CD4-positive, CD25-positive, alpha-beta regulatory T cell (primary cell): ENCODE results near the gene SH3GL2. TPM values are rescaled to one million over a fixed set of nuclear protein-coding genes. Genes with fewer than 3 reads are reported as not detected.

Source experiments
- ATAC-seq, 2 donors: fragments of 150-1000 bp; cut with Tn5 transposase; one replicate each; pipeline ENCODE4 v1.10.0; 2021; ENCODE audit warnings: low read depth in 2 of 2, moderate number of reproducible peaks in 2 of 2, moderate library complexity in 1 of 2
- DNase-seq, 3 donors: peaks; one replicate each; pipeline versions ENCODE4 v3.0.0 to v3.0.0-alpha.2; 2012 to 2022; ENCODE audit warnings: mixed read lengths in 1 of 3
- H3K27ac ChIP-seq: one replicate; pipeline ENCODE4 v1.7.0; 2013; ENCODE audit warnings: mild to moderate bottlenecking, low read length; ENCODE audit not compliant: insufficient read depth, poor library complexity, severe bottlenecking
- H3K27me3 ChIP-seq: one replicate; pipeline ENCODE4 v1.7.0; 2013; ENCODE audit warnings: low read length; ENCODE audit not compliant: control insufficient read depth, insufficient read depth
- H3K36me3 ChIP-seq: one replicate; pipeline ENCODE4 v1.7.0; 2013; ENCODE audit warnings: mild to moderate bottlenecking, low read length, moderate library complexity; ENCODE audit not compliant: control insufficient read depth, insufficient read depth
- H3K4me1 ChIP-seq: 2 replicates; pipeline ENCODE4 v1.7.0; 2013; ENCODE audit warnings: mild to moderate bottlenecking, low read length; ENCODE audit not compliant: insufficient read depth, control insufficient read depth, poor library complexity, severe bottlenecking
- H3K4me3 ChIP-seq: one replicate; pipeline ENCODE4 v1.7.0; 2013; ENCODE audit warnings: low read depth, mild to moderate bottlenecking, low read length, moderate library complexity
- H3K9me3 ChIP-seq, 2 experiments: 1 replicate in 1 of 2; 2 replicates in 1 of 2; pipeline ENCODE4 v1.7.0; 2013; ENCODE audit warnings: low read length in 2 of 2, mild to moderate bottlenecking in 1 of 2, moderate library complexity in 1 of 2; ENCODE audit not compliant: control insufficient read depth in 2 of 2
- H3K27ac Mint-ChIP-seq, 3 donors: one replicate each; pipeline ENCODE4 v1.8.0; 2020 to 2022; ENCODE audit warnings: mild to moderate bottlenecking in 3 of 3, mixed read lengths in 3 of 3, moderate library complexity in 2 of 3
- H3K27me3 Mint-ChIP-seq: one replicate; pipeline ENCODE4 v1.8.0; 2022; ENCODE audit warnings: mild to moderate bottlenecking, mixed read lengths
- H3K36me3 Mint-ChIP-seq: one replicate; pipeline ENCODE4 v1.8.0; 2020; ENCODE audit warnings: mixed read lengths
- H3K4me1 Mint-ChIP-seq, 4 donors: one replicate each; pipeline ENCODE4 v1.8.0; 2020 to 2022; ENCODE audit warnings: mixed read lengths in 4 of 4, mild to moderate bottlenecking in 1 of 4
- H3K4me3 Mint-ChIP-seq, 4 donors: one replicate each; pipeline ENCODE4 v1.8.0; 2020 to 2022; ENCODE audit warnings: mild to moderate bottlenecking in 4 of 4, mixed read lengths in 4 of 4, moderate library complexity in 3 of 4
- H3K9me3 Mint-ChIP-seq, 7 donors: one replicate each; pipeline ENCODE4 v1.8.0; 2020 to 2022; ENCODE audit warnings: mixed read lengths in 7 of 7, mild to moderate bottlenecking in 3 of 7, moderate library complexity in 2 of 7
- polyA plus RNA-seq, 4 donors: library from polyadenylated mRNA; unstranded; fragments of 300-500 nt; fragmentation: Illumina TruSeq; gene quantifications; one replicate each; pipeline ENCODE4 v1.2.3, GENCODE V29; 2021
- total RNA-seq: library from RNA; stranded (reverse); gene quantifications from one replicate; pipeline ENCODE4 v1.2.3, GENCODE V29; 2022

Gene SH3GL2
- total and polyA plus RNA-seq, 5 donors from 2014 or later: not detected

DNA sequence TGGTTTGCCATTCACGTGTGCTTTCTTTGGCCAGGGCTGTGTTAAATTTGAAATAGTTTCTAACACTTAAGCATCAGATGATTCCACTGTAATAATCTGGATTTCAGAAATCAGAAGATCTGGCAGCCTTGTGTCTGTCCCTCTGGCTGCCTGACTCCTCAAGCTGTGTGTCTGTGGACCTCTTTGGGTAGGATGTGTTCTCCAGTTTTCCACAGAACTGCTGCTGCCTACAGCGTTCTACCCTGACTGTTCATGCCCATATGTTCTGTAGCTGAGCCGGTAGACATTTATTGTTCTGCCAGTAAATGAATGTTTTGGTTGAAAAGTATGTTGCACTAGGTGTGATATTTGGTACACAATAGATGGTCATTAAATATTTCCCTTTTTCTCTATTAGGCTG, 81.3 kb downstream of the SH3GL2 start:
- no peaks in the 10 kb centered on the region for H3K36me3 Mint-ChIP-seq
- H3K36me3 ChIP-seq: no peaks in the 10 kb centered on the region
- H3K4me1 Mint-ChIP-seq: no peaks in the 10 kb centered on the region
- H3K4me1 ChIP-seq: no peaks in the 10 kb centered on the region
- H3K27ac Mint-ChIP-seq: no peak overlapping the region
- DNase-seq (no peak), ATAC-seq (no peak)
- no peaks in the 10 kb centered on the region for H3K27me3 ChIP-seq
- no peak overlapping the region for H3K4me3 Mint-ChIP-seq
- no peaks in the 10 kb centered on the region for H3K27me3 Mint-ChIP-seq
- no peak overlapping the region for H3K27ac ChIP-seq
- no peak overlapping the region for H3K4me3 ChIP-seq
- H3K9me3 ChIP-seq: no peaks in the 10 kb centered on the region
- H3K9me3 Mint-ChIP-seq: peaks cover 0 to 5% (median 0%) of the 10 kb centered on the region in 7 donors

DNA sequence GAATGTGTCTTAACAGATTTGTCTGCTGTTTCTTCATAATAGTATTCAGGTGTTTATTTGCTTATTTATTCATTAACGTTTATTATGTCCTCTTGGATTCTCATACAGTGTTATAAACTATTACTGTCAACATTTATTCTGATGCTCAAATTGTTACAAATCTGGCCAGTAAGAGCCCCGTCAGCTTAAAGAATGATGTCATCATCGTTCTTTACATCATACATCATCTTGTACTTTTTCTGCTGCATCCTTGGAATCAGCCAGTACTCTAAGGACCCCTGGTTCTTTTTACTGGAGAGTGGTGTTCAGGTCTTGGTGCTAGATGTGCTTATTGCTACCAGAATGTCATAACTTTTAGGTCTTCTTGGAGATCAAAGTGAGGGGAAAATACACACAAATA, 86.6 kb downstream of the SH3GL2 start:
- Mint-ChIP-seq H3K4me3 (no peak overlapping the region), H3K36me3 (no peaks in the 10 kb centered on the region), H3K4me1 (no peaks in the 10 kb centered on the region), H3K9me3 (peaks cover 0 to 5% (median 0%) of the 10 kb centered on the region in 7 donors), H3K27ac (no peak overlapping the region), H3K27me3 (no peaks in the 10 kb centered on the region)
- Histone ChIP-seq H3K27me3 (no peaks in the 10 kb centered on the region), H3K27ac (no peak overlapping the region), H3K36me3 (no peaks in the 10 kb centered on the region), H3K9me3 (no peaks in the 10 kb centered on the region), H3K4me3 (no peak overlapping the region), H3K4me1 (no peaks in the 10 kb centered on the region)
- ATAC-seq: no peak
- no peak for DNase-seq

DNA sequence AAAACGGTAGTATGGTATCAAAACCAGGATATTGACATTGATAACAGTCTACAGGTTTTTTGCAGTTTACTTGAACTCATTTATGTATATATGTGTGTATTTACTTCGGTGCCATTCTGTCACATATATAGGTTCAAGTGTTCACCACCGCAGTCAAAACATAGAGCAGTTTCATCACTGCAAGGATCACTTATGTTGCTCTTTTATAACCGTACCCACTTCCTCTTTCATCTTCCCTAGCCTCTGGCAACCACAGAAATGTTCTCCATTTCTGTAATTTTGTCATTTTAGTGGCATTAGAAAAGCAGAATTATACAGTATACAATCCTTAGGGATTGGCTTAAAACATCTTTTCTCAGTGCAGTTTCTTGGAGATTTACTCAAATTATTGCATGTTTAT, 90.3 kb downstream of the SH3GL2 start:
- H3K4me1 Mint-ChIP-seq: no peaks in the 10 kb centered on the region
- H3K4me3 ChIP-seq: no peak overlapping the region
- H3K27ac Mint-ChIP-seq: no peak overlapping the region
- peaks cover 0 to 5% of the 10 kb centered on the region in 2 experiments for H3K9me3 ChIP-seq
- no peaks in the 10 kb centered on the region for H3K27me3 Mint-ChIP-seq
- H3K4me1 ChIP-seq: no peaks in the 10 kb centered on the region
- ATAC-seq: no peak
- H3K36me3 ChIP-seq: no peaks in the 10 kb centered on the region
- DNase-seq: no peak
- no peaks in the 10 kb centered on the region for H3K27me3 ChIP-seq
- peaks cover 0 to 12% (median 5%) of the 10 kb centered on the region in 7 donors for H3K9me3 Mint-ChIP-seq
- H3K27ac ChIP-seq: no peak overlapping the region
- H3K36me3 Mint-ChIP-seq: no peaks in the 10 kb centered on the region
- no peak overlapping the region for H3K4me3 Mint-ChIP-seq

GRCh38 chr9:17682684-17683083, 103.8 kb downstream of the SH3GL2 start:
- Histone ChIP-seq H3K4me3 (no peak overlapping the region), H3K27me3 (no peaks in the 10 kb centered on the region), H3K36me3 (no peaks in the 10 kb centered on the region), H3K4me1 (no peaks in the 10 kb centered on the region), H3K9me3 (peaks cover 0 to 2% of the 10 kb centered on the region in 2 experiments), H3K27ac (no peak overlapping the region)
- Mint-ChIP-seq H3K36me3 (no peaks in the 10 kb centered on the region), H3K9me3 (peaks cover 0 to 22% (median 8%) of the 10 kb centered on the region in 7 donors), H3K27me3 (no peaks in the 10 kb centered on the region), H3K4me3 (no peak overlapping the region), H3K4me1 (no peaks in the 10 kb centered on the region), H3K27ac (no peak overlapping the region)
- ATAC-seq (no peak), DNase-seq (no peak)

DNA sequence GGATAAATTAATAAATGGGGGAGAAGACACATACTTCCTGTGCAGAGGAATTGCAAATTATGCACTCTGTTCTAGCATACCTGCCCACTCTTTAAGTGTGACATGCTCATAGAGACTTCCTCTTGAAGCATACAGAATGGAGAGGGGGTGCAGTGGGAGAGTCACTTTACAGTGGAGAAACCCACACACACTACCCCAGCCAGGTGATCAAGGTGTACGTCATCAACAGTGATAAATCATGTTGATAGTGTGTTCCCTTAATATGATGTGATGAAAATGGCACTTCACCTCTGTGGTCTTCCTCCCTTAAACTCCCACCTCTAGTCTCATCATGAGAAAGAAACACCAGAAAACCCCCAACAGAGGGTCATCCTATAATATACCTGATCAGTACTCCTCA, 110.0 kb downstream of the SH3GL2 start:
- Histone ChIP-seq H3K36me3 (no peaks in the 10 kb centered on the region), H3K27me3 (no peaks in the 10 kb centered on the region), H3K27ac (no peak overlapping the region), H3K4me3 (no peak overlapping the region), H3K4me1 (no peaks in the 10 kb centered on the region), H3K9me3 (no peaks in the 10 kb centered on the region)
- DNase-seq (no peak), ATAC-seq (no peak)
- H3K4me1 Mint-ChIP-seq: no peaks in the 10 kb centered on the region
- no peaks in the 10 kb centered on the region for H3K27me3 Mint-ChIP-seq
- H3K36me3 Mint-ChIP-seq: no peaks in the 10 kb centered on the region
- no peak overlapping the region for H3K4me3 Mint-ChIP-seq
- no peak overlapping the region for H3K27ac Mint-ChIP-seq
- peaks cover 0 to 18% (median 4%) of the 10 kb centered on the region in 7 donors for H3K9me3 Mint-ChIP-seq

- Mint-ChIP-seq H3K36me3 (no peaks in the 10 kb centered on the region), H3K27ac (no peak overlapping the region), H3K27me3 (no peaks in the 10 kb centered on the region), H3K9me3 (peaks cover 0 to 7% (median 0%) of the 10 kb centered on the region in 7 donors), H3K4me3 (no peak overlapping the region), H3K4me1 (no peaks in the 10 kb centered on the region)
- no peaks in the 10 kb centered on the region for H3K4me1 ChIP-seq
- H3K36me3 ChIP-seq: no peaks in the 10 kb centered on the region
- H3K4me3 ChIP-seq: no peak overlapping the region
- DNase-seq (no peak), ATAC-seq (no peak)
- no peaks in the 10 kb centered on the region for H3K9me3 ChIP-seq
- H3K27ac ChIP-seq: no peak overlapping the region
- H3K27me3 ChIP-seq: no peaks in the 10 kb centered on the region
These were observed 115.5 kb downstream of the SH3GL2 start for GRCh38 chr9:17694336-17694735.

DNA sequence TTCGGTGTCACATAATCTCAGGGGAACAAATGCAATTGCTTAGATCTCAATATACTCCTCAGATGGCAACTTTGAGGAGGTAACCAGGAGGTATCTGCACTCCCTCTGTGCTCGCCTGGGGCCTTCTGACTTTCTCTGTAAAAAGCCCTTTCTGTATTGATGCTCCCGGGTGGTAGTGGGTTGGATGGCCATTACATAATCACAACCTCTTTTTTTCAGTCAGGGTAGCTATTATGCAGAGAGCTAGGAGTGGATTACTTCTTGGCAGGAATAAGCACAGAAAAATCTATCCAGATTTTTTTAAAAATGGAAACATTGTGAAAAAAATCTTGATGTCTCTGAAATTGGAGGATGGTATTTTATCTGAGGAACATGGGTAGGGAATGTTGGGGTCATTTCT, 116.6 kb downstream of the SH3GL2 start:
- H3K27ac ChIP-seq: no peak overlapping the region
- no peaks in the 10 kb centered on the region for H3K27me3 ChIP-seq
- H3K4me3 ChIP-seq: no peak overlapping the region
- H3K9me3 Mint-ChIP-seq: peaks cover 0 to 9% (median 2%) of the 10 kb centered on the region in 7 donors
- H3K4me1 ChIP-seq: no peaks in the 10 kb centered on the region
- no peaks in the 10 kb centered on the region for H3K9me3 ChIP-seq
- no peaks in the 10 kb centered on the region for H3K36me3 Mint-ChIP-seq
- no peak for ATAC-seq
- H3K27ac Mint-ChIP-seq: no peak overlapping the region
- H3K27me3 Mint-ChIP-seq: no peaks in the 10 kb centered on the region
- H3K4me1 Mint-ChIP-seq: no peaks in the 10 kb centered on the region
- no peaks in the 10 kb centered on the region for H3K36me3 ChIP-seq
- no peak overlapping the region for H3K4me3 Mint-ChIP-seq
- DNase-seq: no peak

DNA sequence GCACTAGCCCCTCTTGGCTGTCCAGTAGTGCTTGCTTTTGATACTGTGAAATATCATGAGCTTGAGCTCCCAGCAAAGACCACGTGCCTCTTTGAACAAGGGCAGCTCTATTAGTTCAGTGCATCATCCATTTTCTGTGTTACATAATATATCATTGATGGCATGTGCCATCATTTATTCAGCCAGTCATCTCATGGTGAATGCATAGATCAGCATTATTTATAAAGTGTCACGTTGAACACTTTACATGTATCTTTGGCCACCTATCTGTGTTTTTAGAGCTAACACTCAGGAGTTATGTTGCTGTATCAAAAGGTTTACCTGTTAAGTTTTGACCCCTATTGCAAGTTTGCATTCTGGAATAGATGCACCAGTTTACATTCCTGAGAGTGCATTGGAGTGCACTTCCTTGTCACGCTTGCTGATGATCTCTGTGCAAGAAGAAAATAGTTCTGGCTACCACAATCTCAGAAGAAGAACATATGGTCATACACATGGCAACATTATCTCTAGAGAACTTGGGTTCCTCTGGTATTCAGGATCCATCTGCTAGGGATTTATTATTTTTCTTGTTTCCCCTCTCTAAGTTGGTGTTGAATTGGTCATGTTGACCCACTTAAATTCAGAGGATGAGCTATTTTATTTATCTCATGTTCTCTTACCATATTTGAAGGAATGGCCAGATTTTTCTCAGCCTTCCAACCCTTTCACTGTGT, 120.9 kb downstream of the SH3GL2 start:
- H3K27me3 Mint-ChIP-seq: no peaks in the 10 kb centered on the region
- no peak for ATAC-seq
- Histone ChIP-seq H3K4me1 (no peaks in the 10 kb centered on the region), H3K27me3 (no peaks in the 10 kb centered on the region), H3K4me3 (no peak overlapping the region), H3K27ac (no peak overlapping the region), H3K9me3 (no peaks in the 10 kb centered on the region), H3K36me3 (no peaks in the 10 kb centered on the region)
- H3K27ac Mint-ChIP-seq: no peak overlapping the region
- no peaks in the 10 kb centered on the region for H3K4me1 Mint-ChIP-seq
- no peaks in the 10 kb centered on the region for H3K36me3 Mint-ChIP-seq
- H3K4me3 Mint-ChIP-seq: no peak overlapping the region
- peaks cover 0 to 12% (median 2%) of the 10 kb centered on the region in 7 donors for H3K9me3 Mint-ChIP-seq
- no peak for DNase-seq
